Measurements from ENCODE around the gene SLC23A2.

Gene SLC23A2

DNA sequence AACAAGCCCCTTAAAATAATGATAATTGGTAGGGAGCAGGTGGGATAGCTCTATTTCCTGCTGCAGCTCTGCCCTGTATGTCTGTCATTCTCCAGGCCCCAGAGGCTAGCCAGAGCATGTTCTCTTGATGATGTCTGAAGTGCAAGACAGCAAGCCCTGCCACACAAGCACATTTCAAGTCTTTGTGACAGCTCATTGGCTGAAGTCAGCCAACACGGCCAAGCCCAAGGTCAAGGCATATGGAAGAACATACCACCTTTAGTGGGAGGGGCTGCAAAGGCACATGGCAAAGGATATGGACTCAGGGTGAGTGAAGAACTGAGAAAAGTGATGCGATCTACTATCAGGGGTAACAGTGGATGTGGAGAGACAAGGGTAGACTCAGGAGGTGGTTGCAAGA is 163.6 kb downstream of the SLC23A2 start:
- no peak for DNase-seq

DNA sequence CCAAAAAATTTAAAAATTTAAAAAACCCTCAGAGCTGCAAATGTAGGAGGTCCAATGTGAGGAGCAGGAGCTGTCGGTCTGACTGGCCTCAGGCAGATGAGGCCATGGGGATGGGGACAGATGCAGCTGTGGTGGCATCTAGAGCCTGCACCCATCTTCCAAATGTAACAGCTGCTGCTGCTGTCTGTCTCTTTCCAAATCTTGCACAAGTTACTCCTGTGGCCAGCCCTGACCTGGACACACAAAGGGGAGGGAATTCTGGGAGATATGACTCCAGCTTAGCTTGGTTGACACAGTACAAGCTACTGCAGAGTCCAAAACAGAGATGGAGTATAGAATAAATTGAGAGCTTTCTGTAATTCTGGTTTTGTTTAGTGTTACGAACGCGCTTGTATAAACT is 164.4 kb downstream of the SLC23A2 start:
- DNase-seq, result no peak

DNA sequence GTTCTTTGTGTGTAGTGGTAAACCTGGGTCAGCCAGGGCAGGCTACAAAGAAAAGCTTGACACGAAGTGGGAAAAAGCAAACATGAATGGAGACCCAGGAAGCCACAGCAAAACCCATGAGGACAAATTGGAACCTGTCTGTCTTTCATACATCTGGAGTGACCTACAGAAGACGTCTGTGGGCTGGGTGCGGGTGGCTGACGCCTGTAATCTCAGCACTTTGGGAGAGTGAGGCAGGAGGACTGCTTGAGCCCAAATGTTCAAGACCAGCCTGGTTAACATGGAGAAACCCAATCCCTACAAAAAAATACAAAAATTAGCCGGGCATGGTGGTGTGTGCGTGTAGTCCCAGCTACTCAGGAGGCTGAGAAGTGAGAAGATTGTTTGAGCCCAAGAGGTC is 164.8 kb downstream of the SLC23A2 start:
- DNase-seq, result no peak

DNA sequence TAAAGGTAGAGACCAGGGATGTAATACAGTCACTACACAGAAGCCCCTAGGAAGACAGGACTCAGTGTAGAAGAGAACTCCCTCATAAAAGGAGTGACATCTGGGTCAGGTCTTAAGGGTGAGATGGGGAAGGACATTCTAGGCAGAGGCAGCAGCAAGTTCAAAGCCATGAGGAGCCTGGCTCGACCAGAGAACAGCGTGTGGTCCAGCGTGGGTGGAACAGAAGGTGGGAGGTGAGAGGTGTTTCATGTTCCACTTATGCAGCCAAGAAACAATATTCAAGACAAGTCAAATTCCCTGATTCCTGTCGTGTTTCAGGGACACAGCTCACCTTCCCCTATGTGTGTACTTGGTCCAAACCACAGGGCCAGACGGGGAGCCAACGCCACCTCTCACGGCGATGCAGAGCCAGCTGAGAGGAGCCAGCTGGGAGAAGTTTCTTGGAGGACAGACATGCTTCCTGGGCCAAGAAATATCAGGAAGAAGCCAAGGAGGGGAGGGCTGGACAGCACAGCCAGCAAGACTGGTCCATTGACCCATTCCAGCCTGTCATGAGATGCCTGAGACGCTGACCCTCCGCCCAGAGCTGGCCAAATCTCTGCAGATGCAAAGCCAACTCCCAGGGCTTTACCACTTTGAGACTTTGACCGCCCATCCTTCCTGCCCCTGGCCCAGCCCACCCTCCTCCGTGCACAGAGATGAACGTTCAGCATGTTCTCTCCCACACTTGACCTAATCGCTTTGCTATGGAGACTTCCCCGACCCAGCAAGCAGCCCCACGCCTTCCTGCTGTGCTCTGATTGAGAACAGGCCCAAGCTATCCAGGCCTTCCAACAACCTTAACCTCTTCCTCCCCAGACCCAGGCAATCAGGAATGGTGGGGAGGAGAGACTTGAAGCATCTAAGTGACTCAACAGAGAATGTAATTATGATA is 165.8 kb downstream of the SLC23A2 start:
- no peak for DNase-seq

DNA sequence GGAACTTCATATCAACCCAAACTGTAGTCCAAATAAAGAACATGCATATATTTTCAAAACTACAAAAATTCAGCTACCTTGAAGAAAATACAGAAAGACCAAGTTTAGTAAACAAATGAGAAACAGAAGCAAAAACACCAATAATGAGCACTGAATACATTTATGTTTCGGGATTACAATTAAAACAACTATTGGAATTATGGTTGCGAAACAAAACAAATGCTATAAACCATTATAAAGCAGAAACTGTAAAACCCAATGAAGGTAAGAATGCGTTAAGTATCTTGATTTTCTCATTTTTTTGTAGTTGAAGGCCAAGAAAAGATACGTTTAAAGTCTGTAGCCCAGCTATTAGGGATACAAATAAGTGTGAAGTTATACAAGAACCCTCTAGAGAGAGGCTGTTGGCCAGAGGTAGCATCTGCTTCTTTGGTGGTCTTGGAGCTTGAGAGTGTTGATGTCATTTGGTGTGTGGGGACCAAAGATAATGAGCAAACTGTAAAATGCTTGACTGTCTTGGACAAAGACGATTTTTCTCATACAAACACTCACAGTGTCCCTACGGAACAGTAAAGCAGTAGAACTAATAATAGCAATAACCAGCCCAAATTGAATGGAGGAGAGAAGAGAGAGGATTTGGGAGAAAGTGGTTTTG is 168.1 kb downstream of the SLC23A2 start:
- no peak for DNase-seq

DNA sequence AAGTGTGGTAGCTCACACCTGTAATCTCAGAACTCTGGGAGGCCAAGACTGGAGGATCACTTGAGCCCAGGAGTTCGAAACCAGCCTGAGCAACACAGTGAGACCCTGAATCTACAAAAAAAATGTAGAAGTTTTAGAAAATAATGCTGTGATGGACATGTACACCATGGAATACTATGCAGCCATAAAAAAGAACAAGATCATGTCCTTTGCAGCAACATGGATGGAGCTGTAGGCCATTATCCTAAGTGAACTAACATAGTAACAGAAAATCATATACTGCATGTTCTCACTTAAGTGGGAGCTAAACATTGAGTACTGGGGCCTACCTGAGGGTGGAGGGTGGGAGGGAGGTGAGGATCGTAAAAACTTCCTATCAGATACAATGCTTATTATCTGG is 168.8 kb downstream of the SLC23A2 start:
- DNase-seq, result no peak

DNA sequence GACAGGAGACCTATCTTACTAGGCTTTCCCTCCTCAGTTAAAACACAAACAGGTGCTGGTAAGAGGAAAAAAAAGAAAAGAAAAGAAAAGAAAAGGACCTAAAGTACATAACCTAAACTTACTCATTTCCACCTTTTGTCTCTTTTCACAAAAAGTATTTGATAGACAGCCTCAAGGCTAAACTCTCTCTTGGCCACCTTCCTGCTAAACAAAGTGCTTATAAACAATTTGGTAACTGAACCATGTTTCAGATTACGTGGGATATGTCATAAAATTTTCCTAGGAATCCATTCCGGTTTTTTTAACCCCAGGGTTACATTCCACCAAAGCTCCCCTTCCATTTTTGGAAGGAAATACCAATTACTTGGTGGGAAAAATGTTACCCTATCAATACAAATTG is 170.6 kb downstream of the SLC23A2 start:
- DNase-seq, result no peak

DNA sequence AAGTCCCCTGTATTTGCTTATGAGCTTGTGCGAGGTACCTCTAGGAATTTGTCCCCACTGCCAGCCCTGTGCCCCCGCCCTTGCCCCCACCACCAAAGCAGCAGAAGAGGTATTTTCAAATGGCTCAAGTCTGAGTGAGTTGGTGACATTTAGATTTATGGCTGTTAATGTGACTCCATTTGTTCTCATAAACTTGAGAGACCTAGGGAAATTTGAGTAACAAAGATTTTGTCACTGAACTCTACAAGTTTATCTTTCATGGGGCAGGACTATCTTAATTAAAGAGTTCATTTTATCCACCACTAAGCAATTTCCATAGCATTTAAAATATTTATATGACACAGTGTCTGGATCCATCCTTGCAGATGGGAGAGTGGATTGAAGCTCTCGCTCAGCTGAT is 171.1 kb downstream of the SLC23A2 start:
- no peak for DNase-seq

DNA sequence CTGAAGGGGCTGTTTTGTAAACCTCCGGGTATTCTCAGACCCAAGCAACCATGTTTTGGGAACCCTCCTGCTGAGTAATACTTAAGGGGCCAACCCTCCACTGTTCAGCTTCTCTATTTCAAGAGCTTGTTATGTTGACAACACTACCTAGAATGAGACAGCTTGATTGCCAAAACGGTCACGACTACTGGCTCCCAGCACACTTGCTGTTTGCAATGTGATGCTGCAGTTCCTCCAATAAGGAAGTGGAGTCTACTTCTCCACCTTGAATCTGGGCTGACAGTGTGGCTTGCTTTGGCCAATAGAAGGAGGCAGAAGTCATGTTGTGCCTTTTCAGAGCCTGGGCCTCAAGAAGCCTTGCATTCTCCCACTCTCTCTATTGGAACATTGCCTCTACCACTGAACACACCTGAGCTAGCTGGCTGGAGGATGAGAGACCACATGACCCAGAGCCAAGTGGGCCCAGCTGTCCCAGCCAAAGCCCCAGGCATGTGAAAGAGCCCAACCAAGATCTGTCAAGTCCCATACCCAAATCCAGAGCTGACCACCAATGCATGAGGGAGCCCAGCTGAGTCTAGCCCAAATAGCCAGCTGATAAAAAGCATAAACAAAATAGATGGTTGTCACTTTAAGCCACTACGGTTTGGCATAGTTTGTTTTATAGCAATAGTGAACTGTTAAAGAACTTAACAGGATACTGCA is 171.6 kb downstream of the SLC23A2 start:
- no peak for DNase-seq

DNA sequence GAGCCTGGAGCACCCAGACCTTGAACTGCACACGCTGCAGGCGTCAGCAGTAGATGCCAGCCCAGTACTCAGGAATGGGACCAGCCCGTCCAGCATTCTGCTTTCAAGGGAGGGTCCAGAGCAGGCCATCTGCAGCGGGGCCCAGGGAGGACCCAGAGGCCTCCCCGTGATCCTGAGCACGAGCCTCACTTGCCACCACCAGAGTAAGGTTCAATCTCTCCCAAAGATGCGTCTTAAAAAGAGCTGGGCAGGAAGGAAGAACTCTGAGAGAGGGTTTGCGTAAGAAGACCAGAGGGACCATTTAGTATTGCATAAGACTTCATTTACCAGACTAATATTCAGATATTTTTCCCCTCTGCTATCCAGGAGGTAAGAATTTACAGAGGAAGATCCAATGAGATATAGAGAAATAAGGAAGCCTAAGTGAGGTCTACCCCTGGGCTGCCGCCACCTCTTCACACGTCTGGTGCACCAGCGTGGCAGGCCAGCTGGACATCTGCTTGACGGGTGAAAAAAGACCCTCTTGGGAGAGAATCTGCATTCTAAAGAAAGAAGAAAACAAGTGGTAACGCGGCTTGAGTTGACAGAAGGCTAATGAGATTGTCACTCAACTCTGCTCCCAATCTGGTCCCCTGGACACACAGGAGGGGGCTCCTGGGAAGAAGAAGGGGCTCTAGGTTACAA is 172.3 kb downstream of the SLC23A2 start:
- no peak for DNase-seq

DNA sequence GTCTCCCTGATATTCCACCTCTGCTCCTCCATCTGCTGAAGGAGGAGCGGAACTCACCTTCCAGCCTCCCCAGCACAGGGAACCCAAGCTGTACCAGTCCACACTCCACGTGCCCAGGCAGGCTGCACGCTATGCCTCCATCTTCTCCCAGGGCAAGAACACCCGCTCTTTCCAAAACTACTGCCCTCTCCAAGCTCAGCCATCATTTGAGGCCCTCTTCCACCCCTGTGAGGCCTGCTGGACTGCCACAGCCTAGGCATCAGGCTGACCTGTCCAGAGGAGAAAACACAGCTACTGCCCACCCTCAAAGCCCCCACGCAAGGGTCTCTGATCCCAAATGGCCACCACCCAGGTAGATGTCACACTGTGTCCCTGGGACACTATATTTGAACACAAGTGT is 179.7 kb downstream of the SLC23A2 start:
- DNase-seq, result no peak

DNA sequence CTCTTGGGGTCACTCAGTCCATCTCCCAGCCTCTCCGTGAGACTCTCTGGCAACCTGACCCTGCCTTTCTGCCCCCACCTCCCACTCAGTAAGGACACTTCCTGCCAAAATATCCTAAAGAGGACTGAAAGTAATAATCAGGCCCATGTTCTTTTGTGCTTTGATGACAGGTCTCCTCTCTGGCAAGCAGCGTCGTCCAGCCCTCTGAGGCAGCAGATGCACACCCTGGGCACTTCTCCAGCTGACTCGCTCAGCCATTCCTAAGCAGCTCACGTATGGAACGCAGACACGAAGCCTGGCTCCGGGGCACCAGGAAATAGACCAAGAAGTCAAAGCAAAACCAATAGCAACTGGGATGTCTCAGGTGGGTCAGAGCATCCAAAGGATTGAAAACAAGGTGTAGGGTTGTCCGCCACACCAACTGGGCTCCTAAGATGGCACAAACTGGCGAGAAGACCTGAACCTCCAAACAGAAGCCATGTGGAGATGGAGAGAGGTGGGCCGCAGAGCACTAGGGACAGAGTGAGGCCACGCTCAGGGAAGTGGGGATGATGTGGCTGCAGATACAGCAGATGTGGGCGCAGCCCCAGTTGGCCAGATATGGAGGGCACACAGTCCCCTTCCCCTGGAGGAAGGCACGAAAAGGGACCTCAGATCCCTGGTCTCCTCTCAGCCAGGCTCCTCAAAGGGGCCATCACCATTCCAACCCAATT is 180.3 kb downstream of the SLC23A2 start:
- peak; percentile 13 for DNase-seq

DNA sequence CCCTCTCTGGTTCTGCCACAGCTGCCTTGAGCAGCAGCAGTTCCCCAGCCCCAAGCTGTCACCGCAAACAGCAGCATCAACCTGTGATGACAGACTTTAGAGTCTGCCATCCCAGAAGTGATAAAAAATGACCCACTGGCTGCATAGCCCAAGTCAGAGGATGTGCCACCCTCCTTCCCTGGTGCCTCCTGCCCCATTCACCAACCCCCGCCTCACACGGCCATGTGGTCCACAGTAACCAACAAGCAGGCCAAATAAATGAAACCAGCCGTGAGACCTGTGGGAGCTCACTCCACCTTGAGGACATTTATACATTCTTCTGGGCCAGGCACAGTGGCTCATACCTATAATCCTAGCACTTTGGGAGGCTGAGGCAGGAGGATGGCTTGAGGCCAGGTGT is 181.4 kb downstream of the SLC23A2 start:
- no peak for DNase-seq

DNA sequence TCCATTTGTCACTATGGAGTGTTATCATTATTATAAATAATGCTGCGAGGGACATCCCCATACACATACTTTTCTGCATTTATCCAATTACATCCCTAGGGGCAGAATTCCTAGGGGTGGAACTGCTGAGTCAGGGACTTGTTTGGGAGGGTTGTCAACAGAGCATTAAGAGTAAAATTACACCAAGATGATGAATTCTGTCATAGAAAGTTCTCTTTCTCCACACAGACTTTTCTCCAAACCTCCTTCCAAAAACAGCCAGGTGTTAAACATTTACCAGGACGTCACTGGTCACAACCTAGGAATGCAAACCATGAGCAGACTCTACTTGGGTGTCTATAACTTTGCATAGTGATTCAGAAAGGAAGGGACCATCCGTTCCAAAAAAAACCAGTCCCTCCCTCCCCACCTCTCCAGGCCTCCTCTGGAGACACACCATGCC is 184.1 kb downstream of the SLC23A2 start:
- no peak for DNase-seq

DNA sequence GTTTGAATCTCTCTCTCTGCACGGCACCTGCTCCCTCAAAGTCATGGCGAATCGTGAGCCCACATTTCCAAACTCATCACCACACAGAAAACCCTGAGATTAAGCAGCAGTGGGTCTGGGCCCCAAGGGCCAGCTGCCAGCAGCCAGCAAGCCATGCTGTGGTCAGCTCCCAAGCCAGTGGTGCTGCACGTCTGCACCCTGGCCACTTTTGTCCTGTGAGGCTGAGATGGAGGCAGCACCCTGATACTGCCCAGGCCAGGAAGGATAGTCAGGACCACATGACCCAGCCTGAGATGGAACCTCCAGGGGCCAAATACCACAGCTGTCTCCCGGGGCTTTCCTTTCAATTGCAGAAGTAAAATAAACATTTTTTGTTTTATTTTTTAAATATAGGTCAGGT is 185.7 kb downstream of the SLC23A2 start:
- no peak for DNase-seq

DNA sequence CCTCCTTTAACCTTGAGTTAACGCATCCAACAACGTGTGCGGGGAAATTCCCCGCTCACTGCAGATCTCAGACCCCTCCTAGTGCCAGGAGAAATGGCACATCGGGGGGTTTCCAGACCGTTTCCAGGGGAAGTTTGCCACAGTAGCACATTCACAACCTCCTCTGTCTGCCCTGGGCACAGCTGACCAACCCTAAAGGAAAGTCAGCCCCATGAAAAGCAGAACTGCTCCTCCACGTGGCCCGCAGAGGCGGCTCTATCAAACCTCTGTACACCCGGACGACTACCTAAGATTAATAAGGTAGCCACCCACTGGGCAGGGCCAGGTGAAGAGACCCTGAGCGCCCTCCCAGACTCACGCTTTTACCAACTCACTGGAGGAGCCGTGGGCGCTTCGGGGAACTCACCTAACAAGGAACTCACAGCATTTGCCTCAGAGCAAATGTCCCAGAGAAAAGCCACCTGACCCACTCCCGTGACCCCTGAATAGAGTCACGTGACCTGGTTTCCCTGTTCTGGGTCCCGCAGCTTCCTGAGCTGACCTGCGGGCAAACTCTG is 186.5 kb downstream of the SLC23A2 start:
- DNase-seq, result no peak

DNA sequence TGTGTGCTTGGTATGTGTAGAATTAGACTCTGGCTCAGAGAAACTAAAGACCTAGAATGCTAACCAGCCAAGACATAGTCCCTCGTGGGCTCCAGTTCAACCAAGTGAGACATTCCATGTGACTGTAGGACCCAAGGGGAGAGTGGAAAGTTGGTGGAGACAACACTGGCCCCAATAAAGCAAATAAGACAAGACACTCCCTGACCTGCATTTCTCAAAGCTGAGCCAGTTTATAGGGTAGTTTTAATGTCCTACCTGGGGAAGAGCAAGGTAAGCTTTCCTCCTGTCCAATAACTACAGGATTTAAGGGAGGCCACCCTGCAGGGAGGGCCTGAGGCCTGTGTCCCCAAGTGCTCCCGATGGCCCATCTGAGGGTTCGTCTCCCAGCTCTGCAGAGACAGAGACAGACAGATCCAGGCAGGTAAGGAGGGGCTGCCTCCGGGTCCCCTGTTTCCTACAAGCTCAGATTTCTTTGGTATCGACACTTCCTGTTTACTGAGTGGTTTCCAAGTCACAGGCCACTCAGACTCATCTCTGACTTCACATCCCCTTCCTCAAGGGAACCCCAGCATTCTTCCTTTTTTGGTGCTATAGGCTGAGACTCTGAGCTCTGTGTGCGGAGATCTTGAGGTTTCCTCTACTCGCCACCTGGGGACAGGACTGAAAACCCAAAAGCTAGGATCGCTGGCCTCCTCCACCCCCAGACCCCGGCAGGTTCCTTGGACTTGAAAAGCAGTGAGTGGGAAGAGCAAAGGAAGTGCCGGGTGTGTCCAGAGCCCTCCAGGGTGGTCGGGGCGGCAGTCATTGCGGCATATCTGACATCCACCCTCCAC is 187.2 kb downstream of the SLC23A2 start:
- DNase-seq, result no peak

DNA sequence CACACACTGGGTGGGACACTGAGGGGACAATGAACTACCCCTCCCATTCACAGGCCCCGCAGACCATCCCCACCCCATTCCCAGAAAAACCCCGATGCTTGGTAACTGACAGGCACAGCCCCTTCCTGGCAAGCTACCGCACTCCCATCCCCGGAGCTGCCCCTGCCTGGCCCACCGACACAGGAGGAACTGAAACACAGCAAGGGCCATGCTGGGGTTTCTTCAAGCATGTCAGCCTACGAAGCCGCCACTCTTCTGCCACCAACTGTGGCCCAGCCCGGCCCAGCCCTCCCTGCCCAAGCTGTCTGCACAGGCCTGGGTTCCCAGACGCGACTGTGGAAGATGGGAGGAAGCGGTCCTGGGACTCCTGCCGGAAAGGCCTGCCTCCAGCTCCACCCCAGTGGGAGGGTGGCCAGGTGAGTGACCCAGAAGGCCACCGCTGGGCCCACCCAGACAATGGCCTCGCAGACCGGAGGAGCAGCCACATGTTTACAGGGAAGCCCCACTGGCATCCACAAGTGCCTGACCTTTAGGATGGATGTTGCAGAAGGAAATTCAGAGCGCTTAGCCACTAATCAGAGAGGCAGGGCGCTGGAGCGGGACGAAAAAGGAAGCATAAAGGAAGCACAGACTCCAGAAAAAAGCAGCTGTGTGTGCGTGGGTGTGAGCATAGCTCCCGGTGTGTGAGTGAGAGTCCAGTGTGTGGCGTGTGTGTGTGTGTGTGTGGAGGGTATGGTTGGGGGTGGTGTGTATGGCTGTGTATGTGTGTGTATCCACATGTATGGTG is 188.0 kb downstream of the SLC23A2 start:
- DNase-seq, result no peak

DNA sequence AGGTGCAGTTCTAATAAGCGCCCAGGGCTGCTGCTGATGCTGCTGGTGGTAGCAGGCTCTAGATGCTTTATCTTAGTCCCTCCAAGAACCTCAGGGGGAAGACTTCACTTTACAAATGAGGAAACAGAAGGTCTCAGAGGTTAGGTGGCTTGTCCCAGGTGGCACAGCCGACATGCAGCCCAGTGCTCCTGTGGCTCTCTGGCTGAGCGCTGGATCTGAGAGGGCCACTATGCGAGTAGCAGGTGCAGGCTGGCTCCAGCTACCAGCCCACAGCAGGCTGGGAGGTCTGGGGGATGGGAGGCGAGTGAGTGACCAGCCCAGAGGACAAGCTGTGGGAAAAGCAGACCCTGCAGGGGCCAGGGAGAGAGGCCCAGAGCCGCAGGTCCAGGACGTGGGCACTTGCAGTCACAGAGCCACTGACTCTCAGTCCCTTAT is 188.7 kb downstream of the SLC23A2 start:
- DNase-seq, result no peak

DNA sequence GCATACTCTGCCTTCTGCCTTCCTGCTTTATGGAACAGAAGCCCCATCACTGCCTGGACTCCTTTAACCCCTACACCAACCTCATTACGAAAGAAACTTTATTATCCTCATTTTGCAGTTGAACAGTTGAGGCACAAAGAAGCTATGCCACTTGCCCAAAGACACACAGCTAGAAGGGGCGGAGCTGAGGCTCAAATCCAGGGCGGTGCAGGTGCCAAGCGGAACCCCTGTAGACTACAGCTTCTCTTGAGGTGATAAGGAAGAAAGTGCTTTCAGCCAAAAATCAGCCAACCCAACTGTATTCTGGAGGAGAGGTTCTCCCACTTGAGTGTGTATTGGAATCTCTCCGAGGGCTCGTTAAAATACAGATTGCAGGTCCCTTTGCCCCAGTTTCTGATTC is 189.1 kb downstream of the SLC23A2 start:
- DNase-seq, result no peak
